GM10248 (cell line): ENCODE data around the gene NEUROG1.

ENCODE experiments used
- CTCF ChIA-PET: fragments of 300-600 bp; sonication (Branson Sonifier 250); formaldehyde crosslinking; extraction: SDS; loops from one replicate; lab custom pipeline; 2021; ENCODE audit warnings: antibody characterized with exemption; lab: Yijun Ruan, JAX
- POLR2A ChIA-PET: fragments of 350-650 bp; sonication (Branson Sonifier 250); formaldehyde crosslinking; extraction: SDS; loops from one replicate; lab custom pipeline; 2020; ENCODE audit warnings: antibody characterized with exemption; lab: Yijun Ruan, JAX
- DNase-seq: peaks from one replicate; pipeline ENCODE4 v3.0.0; 2012; ENCODE audit errors: extremely low spot score
- CTCF ChIP-seq: IDR thresholded peaks from 2 replicates; pipeline ENCODE4 v1.5.1; 2012; ENCODE audit warnings: mild to moderate bottlenecking, low read depth; ENCODE audit errors: extremely low read depth, missing control alignments, control extremely low read depth

The NEUROG1 gene

DNA sequence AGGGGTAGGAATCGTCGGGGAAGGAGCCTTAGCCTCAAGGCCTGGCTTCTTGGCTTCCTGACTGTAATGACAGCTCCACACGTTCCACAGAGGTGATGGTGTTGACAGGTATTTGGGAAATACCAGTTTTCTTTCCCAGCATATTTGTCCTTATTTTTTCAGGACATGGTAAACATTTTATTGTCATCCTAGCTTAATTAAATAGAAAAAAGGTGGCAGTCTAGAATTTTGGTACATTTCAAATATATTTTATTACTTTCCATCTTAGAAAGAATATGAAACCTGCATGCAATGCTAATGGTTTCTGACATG lies 34.6 kb upstream of the NEUROG1 start:
- ChIA-PET POLR2A (no interaction called here), CTCF (interaction anchor here (2.0 to 29.6 kb wide), 4 partner anchors 11 to 104 kb away, joined by 6 to 914 read pairs (median 16); partner anchors contain the start of gene TIFAB)
- DNase-seq = no peak
- no peak for TF ChIP-seq CTCF

- DNase-seq = no peak
- ChIA-PET POLR2A (no interaction called here), CTCF (interaction anchor here (1.3 to 29.6 kb wide), 5 partner anchors 10 to 261 kb away, joined by 3 to 914 read pairs (median 11); partner anchors contain the start of gene TIFAB)
- peak; percentile 26 for TF ChIP-seq CTCF
Measured at GRCh38 chr5:135569755-135570452, 34.1 kb upstream of the NEUROG1 start.

DNA sequence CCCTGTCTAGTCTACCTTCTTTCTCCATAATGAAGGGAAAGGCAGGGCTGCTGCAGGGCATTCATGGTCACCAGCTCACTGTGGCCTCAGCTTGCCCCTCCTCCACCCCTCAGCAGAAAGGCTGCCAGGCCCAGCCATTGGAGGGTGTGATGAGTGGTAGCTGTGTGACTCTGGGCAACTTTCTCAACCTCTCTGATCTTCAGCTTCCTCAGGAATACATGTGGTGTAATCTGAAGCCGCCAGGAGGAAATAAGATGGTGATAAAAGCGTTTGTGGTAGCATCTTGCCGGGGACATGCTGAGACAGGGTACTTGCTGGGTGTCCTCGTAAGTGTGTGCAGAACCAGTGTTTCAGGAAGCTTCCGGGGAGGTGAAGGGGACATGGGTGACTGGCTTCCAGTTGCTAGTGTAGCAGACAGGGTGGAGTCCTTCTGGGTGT lies 33.2 kb upstream of the NEUROG1 start:
- DNase-seq = no peak
- CTCF ChIA-PET = interaction anchor here (1.3 to 29.6 kb wide), 4 partner anchors 9 to 262 kb away, joined by 3 to 914 read pairs (median 16); partner anchors contain the start of gene TIFAB
- no peak for TF ChIP-seq CTCF
- POLR2A ChIA-PET = no interaction called here

GRCh38 chr5:135568246-135568645 lies 32.5 kb upstream of the NEUROG1 start:
- ChIA-PET CTCF (interaction anchor here (2.7 to 29.6 kb wide), 3 partner anchors 9 to 102 kb away, joined by 22 to 914 read pairs (median 189); partner anchors contain the start of gene TIFAB), POLR2A (no interaction called here)
- TF ChIP-seq CTCF = no peak
- DNase-seq = no peak

- no peak for TF ChIP-seq CTCF
- no peak for DNase-seq
- POLR2A ChIA-PET = no interaction called here
- CTCF ChIA-PET = interaction anchor here (1.9 to 29.6 kb wide), 8 partner anchors 9 to 681 kb away, joined by 6 to 914 read pairs (median 22); partner anchors contain the start of genes CXCL14, DCANP1 and TIFAB
Measured at GRCh38 chr5:135567661-135568060, 31.9 kb upstream of the NEUROG1 start.

- no peak for TF ChIP-seq CTCF
- CTCF ChIA-PET = interaction anchor here (0.6 to 29.6 kb wide), 32 partner anchors 9 to 682 kb away, joined by 3 to 914 read pairs (median 6); partner anchors contain the start of genes CXCL14, DCANP1 and TIFAB
- POLR2A ChIA-PET = interaction anchor here (0.7 kb wide), 1 partner anchor 83 kb away, joined by 6 read pairs; no protein-coding TSS in a partner anchor
- DNase-seq = no peak
Measured at GRCh38 chr5:135566422-135567400, 30.9 kb upstream of the NEUROG1 start.
